ENCODE data around the gene RARG.

- TF ChIP-seq, protein P1, sequence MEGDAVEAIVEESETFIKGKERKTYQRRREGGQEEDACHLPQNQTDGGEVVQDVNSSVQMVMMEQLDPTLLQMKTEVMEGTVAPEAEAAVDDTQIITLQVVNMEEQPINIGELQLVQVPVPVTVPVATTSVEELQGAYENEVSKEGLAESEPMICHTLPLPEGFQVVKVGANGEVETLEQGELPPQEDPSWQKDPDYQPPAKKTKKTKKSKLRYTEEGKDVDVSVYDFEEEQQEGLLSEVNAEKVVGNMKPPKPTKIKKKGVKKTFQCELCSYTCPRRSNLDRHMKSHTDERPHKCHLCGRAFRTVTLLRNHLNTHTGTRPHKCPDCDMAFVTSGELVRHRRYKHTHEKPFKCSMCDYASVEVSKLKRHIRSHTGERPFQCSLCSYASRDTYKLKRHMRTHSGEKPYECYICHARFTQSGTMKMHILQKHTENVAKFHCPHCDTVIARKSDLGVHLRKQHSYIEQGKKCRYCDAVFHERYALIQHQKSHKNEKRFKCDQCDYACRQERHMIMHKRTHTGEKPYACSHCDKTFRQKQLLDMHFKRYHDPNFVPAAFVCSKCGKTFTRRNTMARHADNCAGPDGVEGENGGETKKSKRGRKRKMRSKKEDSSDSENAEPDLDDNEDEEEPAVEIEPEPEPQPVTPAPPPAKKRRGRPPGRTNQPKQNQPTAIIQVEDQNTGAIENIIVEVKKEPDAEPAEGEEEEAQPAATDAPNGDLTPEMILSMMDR (IDR thresholded peaks at IDR 0.05): no peak
- no peak for TF ChIP-seq POLR2A (IDR thresholded peaks at IDR 0.05)
Measured at GRCh38 chr12:53258541-53259539, 26.8 kb upstream of the RARG start.

Data from heart left ventricle (tissue), 13 donors.